SK-N-SH (cell line): Measurements from ENCODE around the gene HS3ST4. TPM values are rescaled to one million over a fixed set of nuclear protein-coding genes. Genes with fewer than 3 reads are reported as not detected.

Experiments
- CTCF ChIA-PET: fragments of 300-600, 350-600 bp; formaldehyde crosslinking; extraction: SDS; loops from one replicate; lab custom pipeline; 2021; lab: Yijun Ruan, JAX
- POLR2A ChIA-PET: fragments of 350-600 bp; sonication (Branson Sonifier 250); formaldehyde crosslinking; extraction: SDS; loops from one replicate; lab custom pipeline; 2020; ENCODE audit warnings: antibody characterized with exemption, inconsistent platforms; lab: Yijun Ruan, JAX
- DNase-seq: peaks from one replicate; pipeline ENCODE4 v3.0.0; 2012
- H2AFZ ChIP-seq: fragments of 200-600 bp; sonication (generic); 2 replicates; pipeline ENCODE4 v1.8.1; 2016; ENCODE audit warnings: antibody characterized with exemption, mild to moderate bottlenecking, low read depth
- H3F3A ChIP-seq: fragments of 200-600 bp; sonication (generic); replicated peaks from 2 replicates; pipeline ENCODE3; 2016; ENCODE audit warnings: antibody characterized with exemption, mild to moderate bottlenecking; ENCODE audit not compliant: insufficient read depth
- H3K27ac ChIP-seq, 2 experiments: fragments of 200-500 bp in 1 of 2; fragments of 200-600 bp in 1 of 2; sonication (Bioruptor generic) in 1 of 2; sonication (generic), shearing (Covaris generic) in 1 of 2; 2 replicates each; pipeline versions ENCODE4 v1.5.1 to v1.6.1; 2014 to 2016; ENCODE audit warnings: low read depth in 2 of 2, inconsistent platforms in 1 of 2, low read length in 1 of 2, mild to moderate bottlenecking in 1 of 2, mixed read lengths in 1 of 2
- H3K27me3 ChIP-seq: fragments of 200-600 bp; sonication (generic), shearing (Covaris generic); 2 replicates; pipeline ENCODE4 v1.6.1; 2016; ENCODE audit warnings: mixed run types; ENCODE audit not compliant: insufficient read depth
- H3K36me3 ChIP-seq, 2 experiments: fragments of 200-500 bp in 1 of 2; fragments of 200-600 bp in 1 of 2; sonication (Bioruptor generic) in 1 of 2; sonication (generic) in 1 of 2; replicated peaks in 1 of 2; 2 replicates each; pipeline versions ENCODE3 to v1.5.1; 2014 to 2016; ENCODE audit warnings: low read length in 1 of 2, mild to moderate bottlenecking in 1 of 2; ENCODE audit not compliant: insufficient read depth in 2 of 2, control insufficient read depth in 1 of 2
- H3K4me1 ChIP-seq, 2 experiments: fragments of 200-500 bp in 1 of 2; fragments of 200-600 bp in 1 of 2; sonication (Bioruptor generic) in 1 of 2; sonication (generic), shearing (Covaris generic) in 1 of 2; 2 replicates each; pipeline versions ENCODE4 v1.5.1 to v1.6.1; 2014 to 2016; ENCODE audit warnings: low read depth in 1 of 2, low read length in 1 of 2, mixed run types in 1 of 2; ENCODE audit not compliant: insufficient read depth in 2 of 2, control insufficient read depth in 1 of 2
- H3K4me2 ChIP-seq: fragments of 200-600 bp; sonication (generic), shearing (Covaris generic); 2 replicates; pipeline ENCODE4 v1.6.1; 2017; ENCODE audit warnings: mixed run types
- H3K4me3 ChIP-seq, 2 experiments: fragments of 200-500 bp in 1 of 2; fragments of 200-600 bp in 1 of 2; sonication (Bioruptor generic) in 1 of 2; sonication (generic), shearing (Covaris generic) in 1 of 2; 2 replicates each; pipeline versions ENCODE4 v1.5.1 to v1.8.1; 2014 to 2016; ENCODE audit warnings: low read depth in 2 of 2, inconsistent platforms in 1 of 2, low read length in 1 of 2, mild to moderate bottlenecking in 1 of 2, mixed read lengths in 1 of 2, moderate library complexity in 1 of 2
- H3K79me2 ChIP-seq: fragments of 200-600 bp; sonication (generic); 2 replicates; pipeline ENCODE4 v1.8.1; 2017; ENCODE audit warnings: mild to moderate bottlenecking; ENCODE audit not compliant: insufficient read depth
- H3K9ac ChIP-seq: fragments of 200-600 bp; sonication (generic); 2 replicates; pipeline ENCODE4 v1.6.1; 2017; ENCODE audit warnings: mixed run types
- H3K9me2 ChIP-seq: fragments of 200-600 bp; sonication (generic); 2 replicates; pipeline ENCODE4 v1.6.1; 2017; ENCODE audit warnings: mixed run types
- H3K9me3 ChIP-seq: fragments of 200-600 bp; sonication (generic); 2 replicates; pipeline ENCODE4 v1.6.1; 2017; ENCODE audit warnings: mixed run types, mild to moderate bottlenecking, moderate library complexity
- H4K20me1 ChIP-seq: fragments of 200-600 bp; sonication (generic); 2 replicates; pipeline ENCODE4 v1.6.1; 2017; ENCODE audit warnings: mild to moderate bottlenecking, mixed run types; ENCODE audit not compliant: insufficient read depth
- CHD2 ChIP-seq: fragments of 150-350 bp; IDR thresholded peaks from 2 replicates; pipeline ENCODE4 v1.6.1; 2018; ENCODE audit warnings: low read length; ENCODE audit not compliant: partially characterized antibody
- ELF1 ChIP-seq: IDR thresholded peaks from 2 replicates; pipeline ENCODE4 v1.4.0; 2012
- EZH2phosphoT487 ChIP-seq: fragments of 200-600 bp; sonication (generic); IDR thresholded peaks from 2 replicates; pipeline ENCODE4 v1.6.1; 2017; ENCODE audit warnings: low read depth, mixed run types, mild to moderate bottlenecking, antibody characterized with exemption, moderate library complexity, borderline replicate concordance
- FOSL2 ChIP-seq: IDR thresholded peaks from 2 replicates; pipeline ENCODE4 v1.4.0; 2012; ENCODE audit warnings: low read depth, mild to moderate bottlenecking, moderate library complexity, borderline replicate concordance
- FOXJ3 ChIP-seq: sonication (generic); formaldehyde crosslinking; IDR thresholded peaks from 2 replicates; pipeline ENCODE4 v1.5.1; 2020; ENCODE audit warnings: mild to moderate bottlenecking, missing genetic modification reagents
- FOXM1 ChIP-seq: IDR thresholded peaks from 2 replicates; pipeline ENCODE4 v1.4.0; 2012; ENCODE audit warnings: low read depth, mild to moderate bottlenecking
- GABPA ChIP-seq: IDR thresholded peaks from 2 replicates; pipeline ENCODE4 v1.4.0; 2012; ENCODE audit warnings: low read depth, mild to moderate bottlenecking
- JUND ChIP-seq: IDR thresholded peaks from 2 replicates; pipeline ENCODE4 v1.4.0; 2012
- MEF2A ChIP-seq: IDR thresholded peaks from 2 replicates; pipeline ENCODE4 v1.4.0; 2012; ENCODE audit warnings: low read depth, borderline replicate concordance
- NRF1 ChIP-seq: IDR thresholded peaks from 2 replicates; pipeline ENCODE4 v1.6.1; 2012; ENCODE audit warnings: low read depth, mild to moderate bottlenecking, low read length
- RAD21 ChIP-seq: IDR thresholded peaks from 2 replicates; pipeline ENCODE4 v1.6.1; 2012; ENCODE audit warnings: mild to moderate bottlenecking, low read length
- RCOR1 ChIP-seq: fragments of 150-350 bp; IDR thresholded peaks from 2 replicates; pipeline ENCODE4 v1.6.1; 2017; ENCODE audit warnings: antibody characterized with exemption, low read length
- RFX5 ChIP-seq: IDR thresholded peaks from 2 replicates; pipeline ENCODE4 v1.6.1; 2012; ENCODE audit warnings: mild to moderate bottlenecking, improper control_type of control experiment, low read length
- RXRA ChIP-seq: IDR thresholded peaks from 2 replicates; pipeline ENCODE4 v1.4.0; 2012; ENCODE audit warnings: low read depth, mild to moderate bottlenecking, borderline replicate concordance
- SMC3 ChIP-seq: IDR thresholded peaks from 2 replicates; pipeline ENCODE4 v1.6.1; 2012; ENCODE audit warnings: low read depth, low read length, improper control_type of control experiment
- TAF1 ChIP-seq: IDR thresholded peaks from 2 replicates; pipeline ENCODE4 v1.6.1; 2012; ENCODE audit warnings: low read depth, mild to moderate bottlenecking, low read length, moderate library complexity, borderline replicate concordance
- WGBS: methylation state at CpG from one replicate; pipeline ENCODE4 v1.1.6; 2017; ENCODE audit warnings: low lambda C conversion rate; 5-methylcytosine and 5-hydroxymethylcytosine counted together
- polyA plus RNA-seq, 3 experiments: library from polyadenylated mRNA; depleted of rRNA; stranded (reverse); fragments of >200 nt; gene quantifications; 2 replicates each; pipeline ENCODE4 v1.2.3, GENCODE V29; 2012
- TF ChIP-seq, protein P1 (sequence below): IDR thresholded peaks from 2 replicates; pipeline ENCODE4 v1.4.0; 2012; ENCODE audit warnings: low read depth, borderline replicate concordance
- TF ChIP-seq, protein P2 (sequence below): IDR thresholded peaks from 2 replicates; pipeline ENCODE4; 2012
- TF ChIP-seq, protein P3 (sequence below): fragments of 150-350 bp; IDR thresholded peaks from 2 replicates; pipeline ENCODE4 v1.6.1; 2016; ENCODE audit warnings: mild to moderate bottlenecking, low read depth, low read length
- TF ChIP-seq, protein P4 (sequence below): IDR thresholded peaks from 2 replicates; pipeline ENCODE4 v1.4.0; 2012; ENCODE audit warnings: low read depth, borderline replicate concordance

Gene HS3ST4
- polyA plus RNA-seq, 1 of the 3 experiments (the other 2 are of a cell fraction) = not detected

DNA sequence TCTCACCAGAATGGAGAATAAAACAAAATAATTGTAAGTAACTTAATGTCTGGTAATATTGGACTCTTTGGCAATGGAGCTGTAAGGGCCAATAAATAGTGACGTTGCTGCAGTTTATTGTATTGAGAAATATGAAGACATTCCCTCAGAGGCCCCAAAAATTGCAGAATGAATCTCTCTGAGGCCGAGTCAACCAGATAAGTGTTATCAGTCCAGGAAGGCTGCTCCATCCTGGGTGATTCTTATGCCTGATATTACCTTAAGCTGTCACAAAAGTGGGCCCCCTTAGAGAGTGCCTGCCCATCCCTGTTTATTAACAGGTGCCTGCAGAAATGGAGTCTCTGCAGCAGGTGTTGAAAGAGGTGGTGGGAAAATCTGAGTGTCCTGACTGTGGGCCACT, 219.2 kb downstream of the HS3ST4 start:
- no peak for TF ChIP-seq RAD21
- no peak for TF ChIP-seq SMC3
- TF ChIP-seq FOXJ3 (CRISPR knock-in tag) = no peak
- TF ChIP-seq, protein P1, sequence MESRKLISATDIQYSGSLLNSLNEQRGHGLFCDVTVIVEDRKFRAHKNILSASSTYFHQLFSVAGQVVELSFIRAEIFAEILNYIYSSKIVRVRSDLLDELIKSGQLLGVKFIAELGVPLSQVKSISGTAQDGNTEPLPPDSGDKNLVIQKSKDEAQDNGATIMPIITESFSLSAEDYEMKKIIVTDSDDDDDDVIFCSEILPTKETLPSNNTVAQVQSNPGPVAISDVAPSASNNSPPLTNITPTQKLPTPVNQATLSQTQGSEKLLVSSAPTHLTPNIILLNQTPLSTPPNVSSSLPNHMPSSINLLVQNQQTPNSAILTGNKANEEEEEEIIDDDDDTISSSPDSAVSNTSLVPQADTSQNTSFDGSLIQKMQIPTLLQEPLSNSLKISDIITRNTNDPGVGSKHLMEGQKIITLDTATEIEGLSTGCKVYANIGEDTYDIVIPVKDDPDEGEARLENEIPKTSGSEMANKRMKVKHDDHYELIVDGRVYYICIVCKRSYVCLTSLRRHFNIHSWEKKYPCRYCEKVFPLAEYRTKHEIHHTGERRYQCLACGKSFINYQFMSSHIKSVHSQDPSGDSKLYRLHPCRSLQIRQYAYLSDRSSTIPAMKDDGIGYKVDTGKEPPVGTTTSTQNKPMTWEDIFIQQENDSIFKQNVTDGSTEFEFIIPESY = no peak
- no peak for TF ChIP-seq FOSL2
- TF ChIP-seq CHD2 = no peak
- TF ChIP-seq ELF1 = no peak
- no peak for TF ChIP-seq MEF2A
- Histone ChIP-seq H2AFZ (no peak overlapping the region), H3K79me2 (no peaks in the 10 kb centered on the region), H3K27ac (no peak overlapping the region), H3F3A (no peaks in the 10 kb centered on the region), H3K4me2 (no peak overlapping the region), H3K27me3 (no peaks in the 10 kb centered on the region), H3K9me2 (no peaks in the 10 kb centered on the region), H3K9me3 (no peaks in the 10 kb centered on the region), H4K20me1 (no peaks in the 10 kb centered on the region), H3K4me1 (no peaks in the 10 kb centered on the region), H3K4me3 (no peak overlapping the region), H3K9ac (no peak overlapping the region), H3K36me3 (no peaks in the 10 kb centered on the region)
- no peak for DNase-seq
- WGBS = 0% methylated on average over 2 of the region's 2 CpGs
- POLR2A ChIA-PET = no interaction called here
- CTCF ChIA-PET = no interaction called here

DNA sequence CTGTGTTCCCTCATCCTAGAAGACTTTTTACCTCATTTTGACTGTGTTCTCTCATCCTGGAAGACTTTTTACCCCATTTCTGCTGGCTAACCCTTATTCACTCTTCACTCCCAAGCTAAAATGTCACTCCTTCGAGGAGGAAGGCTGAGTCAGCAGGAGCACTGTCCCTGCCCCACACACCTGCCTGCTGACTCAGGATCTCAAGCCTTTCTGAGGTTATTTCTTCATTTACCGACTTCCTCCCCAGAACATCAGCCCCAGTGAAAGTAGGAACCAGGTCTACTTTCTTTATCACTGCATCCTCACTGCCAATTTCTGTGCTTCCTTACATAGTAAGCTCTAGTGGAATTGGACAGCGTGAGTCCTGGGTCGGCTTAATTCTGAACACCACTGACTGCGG, 220.6 kb downstream of the HS3ST4 start:
- H3K79me2 ChIP-seq = no peaks in the 10 kb centered on the region
- H3K4me3 ChIP-seq = no peak overlapping the region
- H3K36me3 ChIP-seq = no peaks in the 10 kb centered on the region
- POLR2A ChIA-PET = no interaction called here
- no peak overlapping the region for H3K27ac ChIP-seq
- no peaks in the 10 kb centered on the region for H3K9me3 ChIP-seq
- no peaks in the 10 kb centered on the region for H3K27me3 ChIP-seq
- no peaks in the 10 kb centered on the region for H3F3A ChIP-seq
- no peak overlapping the region for H3K9ac ChIP-seq
- DNase-seq = no peak
- CTCF ChIA-PET = no interaction called here
- no peak overlapping the region for H2AFZ ChIP-seq
- H3K4me2 ChIP-seq = no peak overlapping the region
- TF ChIP-seq RAD21 = no peak
- no peak for TF ChIP-seq FOSL2
- TF ChIP-seq FOXM1 = no peak
- TF ChIP-seq TAF1 = no peak
- TF ChIP-seq MEF2A = no peak
- TF ChIP-seq GABPA = no peak
- TF ChIP-seq ELF1 = no peak
- TF ChIP-seq, protein P2, sequence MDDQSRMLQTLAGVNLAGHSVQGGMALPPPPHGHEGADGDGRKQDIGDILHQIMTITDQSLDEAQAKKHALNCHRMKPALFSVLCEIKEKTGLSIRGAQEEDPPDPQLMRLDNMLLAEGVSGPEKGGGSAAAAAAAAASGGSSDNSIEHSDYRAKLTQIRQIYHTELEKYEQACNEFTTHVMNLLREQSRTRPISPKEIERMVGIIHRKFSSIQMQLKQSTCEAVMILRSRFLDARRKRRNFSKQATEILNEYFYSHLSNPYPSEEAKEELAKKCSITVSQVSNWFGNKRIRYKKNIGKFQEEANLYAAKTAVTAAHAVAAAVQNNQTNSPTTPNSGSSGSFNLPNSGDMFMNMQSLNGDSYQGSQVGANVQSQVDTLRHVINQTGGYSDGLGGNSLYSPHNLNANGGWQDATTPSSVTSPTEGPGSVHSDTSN = no peak
- no peak for TF ChIP-seq RCOR1
- TF ChIP-seq, protein P3, sequence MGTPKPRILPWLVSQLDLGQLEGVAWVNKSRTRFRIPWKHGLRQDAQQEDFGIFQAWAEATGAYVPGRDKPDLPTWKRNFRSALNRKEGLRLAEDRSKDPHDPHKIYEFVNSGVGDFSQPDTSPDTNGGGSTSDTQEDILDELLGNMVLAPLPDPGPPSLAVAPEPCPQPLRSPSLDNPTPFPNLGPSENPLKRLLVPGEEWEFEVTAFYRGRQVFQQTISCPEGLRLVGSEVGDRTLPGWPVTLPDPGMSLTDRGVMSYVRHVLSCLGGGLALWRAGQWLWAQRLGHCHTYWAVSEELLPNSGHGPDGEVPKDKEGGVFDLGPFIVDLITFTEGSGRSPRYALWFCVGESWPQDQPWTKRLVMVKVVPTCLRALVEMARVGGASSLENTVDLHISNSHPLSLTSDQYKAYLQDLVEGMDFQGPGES = no peak
- TF ChIP-seq FOXJ3 (CRISPR knock-in tag) = no peak
- no peak for TF ChIP-seq JUND
- no peak for TF ChIP-seq RXRA
- no peak for TF ChIP-seq EZH2phosphoT487
- no peak for TF ChIP-seq NRF1
- TF ChIP-seq, protein P4, sequence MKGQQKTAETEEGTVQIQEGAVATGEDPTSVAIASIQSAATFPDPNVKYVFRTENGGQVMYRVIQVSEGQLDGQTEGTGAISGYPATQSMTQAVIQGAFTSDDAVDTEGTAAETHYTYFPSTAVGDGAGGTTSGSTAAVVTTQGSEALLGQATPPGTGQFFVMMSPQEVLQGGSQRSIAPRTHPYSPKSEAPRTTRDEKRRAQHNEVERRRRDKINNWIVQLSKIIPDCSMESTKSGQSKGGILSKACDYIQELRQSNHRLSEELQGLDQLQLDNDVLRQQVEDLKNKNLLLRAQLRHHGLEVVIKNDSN = no peak
- no peak for TF ChIP-seq RFX5
- 30% methylated on average over 5 of the region's 5 CpGs for WGBS
- H3K4me1 ChIP-seq = no peaks in the 10 kb centered on the region
- no peaks in the 10 kb centered on the region for H4K20me1 ChIP-seq
- H3K9me2 ChIP-seq = no peaks in the 10 kb centered on the region
